Activated CD4-positive, alpha-beta T cell treated with anti-CD3 and anti-CD28 coated beads, Interleukin-2, amount 10 ng/mL, durations not matched to agents 7 days and 5 days (primary cell): ENCODE results near the gene SLAMF1. TPM values are rescaled to one million over a fixed set of nuclear protein-coding genes. Genes with fewer than 3 reads are reported as not detected.
"Not testable (repeated sequence)": the region's sequence is repeated elsewhere in the genome, so short reads cannot be mapped to it uniquely, and the experiment has no call there.

Experiments
- CTCF ChIA-PET: fragments of 350-600 bp; sonication (Branson Sonifier 250); formaldehyde crosslinking; loops from one replicate; lab custom pipeline; 2021; ENCODE audit warnings: antibody characterized with exemption; lab: Charles Lee
- POLR2A ChIA-PET: fragments of 350-600 bp; sonication (Branson Sonifier 250); formaldehyde crosslinking; loops from one replicate; lab custom pipeline; 2021; ENCODE audit warnings: antibody characterized with exemption; lab: Charles Lee
- DNase-seq: peaks from one replicate; pipeline ENCODE4 v3.0.0-alpha.2; 2020
- H3K27ac Mint-ChIP-seq: one replicate; pipeline ENCODE4 v1.8.0; 2021; ENCODE audit warnings: mild to moderate bottlenecking, moderate library complexity, mixed read lengths
- H3K27me3 Mint-ChIP-seq: one replicate; pipeline ENCODE4 v1.8.0; 2021; ENCODE audit warnings: mixed read lengths
- H3K36me3 Mint-ChIP-seq: one replicate; pipeline ENCODE4 v1.8.0; 2021; ENCODE audit warnings: low read depth, mixed read lengths
- H3K4me1 Mint-ChIP-seq: one replicate; pipeline ENCODE4 v1.8.0; 2021; ENCODE audit warnings: mixed read lengths
- H3K4me3 Mint-ChIP-seq: one replicate; pipeline ENCODE4 v1.8.0; 2021; ENCODE audit warnings: mild to moderate bottlenecking, moderate library complexity, mixed read lengths
- H3K9me3 Mint-ChIP-seq: one replicate; pipeline ENCODE4 v1.8.0; 2021; ENCODE audit warnings: mixed read lengths
- total RNA-seq, 2 experiments: library from RNA; stranded (reverse); gene quantifications; one replicate each; pipeline ENCODE4 v1.2.3, GENCODE V29; 2021

SLAMF1 gene
- total RNA-seq, 2 experiments from 2014 or later: 70.4 to 70.6 TPM

DNA sequence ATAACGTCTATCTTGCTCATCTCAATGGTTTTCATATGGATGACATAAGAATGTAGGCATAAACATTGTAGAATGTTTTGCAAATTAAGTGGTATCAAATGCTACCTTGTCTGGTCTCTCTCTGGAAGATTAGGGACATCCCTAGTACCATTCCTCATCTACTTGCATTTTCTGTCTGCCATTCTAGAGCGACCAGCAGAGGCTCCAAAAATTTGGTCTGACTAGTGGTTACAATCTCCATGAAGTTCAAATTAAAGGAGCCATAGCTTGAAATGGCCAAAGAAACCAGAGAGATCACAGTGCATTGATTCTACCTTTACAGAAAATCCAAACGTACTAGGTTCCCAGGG lies 68.7 kb downstream of the SLAMF1 start:
- H3K27me3 Mint-ChIP-seq: no peaks in the 10 kb centered on the region
- peaks cover 12% of the 10 kb centered on the region for H3K9me3 Mint-ChIP-seq
- DNase-seq: no peak
- ChIA-PET CTCF (interaction anchor here (1.0 to 2.0 kb wide), 5 partner anchors 14 to 31 kb away, joined by 3 to 5 read pairs (median 4); no protein-coding TSS in a partner anchor), POLR2A (interaction anchor here (0.6 kb wide), 1 partner anchor 31 kb away, joined by 3 read pairs; no protein-coding TSS in a partner anchor)
- H3K4me1 Mint-ChIP-seq: peaks cover 78% of the 10 kb centered on the region
- H3K36me3 Mint-ChIP-seq: peaks cover 28% of the 10 kb centered on the region
- H3K27ac Mint-ChIP-seq: peak overlapping the region; percentile 91
- peak overlapping the region; percentile 75 for H3K4me3 Mint-ChIP-seq

DNA sequence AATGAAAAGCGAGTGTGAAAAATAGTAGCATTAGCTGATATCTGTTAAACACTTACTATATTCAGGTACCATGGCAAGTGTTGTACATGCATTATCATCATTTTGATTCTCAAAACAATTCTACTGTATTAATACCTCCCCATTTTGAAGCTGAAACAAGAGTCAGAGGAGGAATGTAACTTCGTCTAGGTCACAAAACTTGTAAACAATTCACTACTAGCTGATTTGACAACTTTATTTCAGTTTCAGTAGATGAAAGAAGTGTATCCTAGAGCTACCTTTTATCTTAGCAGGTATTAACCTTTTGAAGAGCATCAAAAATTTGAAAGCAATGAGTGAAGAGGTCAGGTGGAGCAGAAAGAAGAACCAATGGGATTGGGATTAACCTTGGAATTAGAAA lies 69.2 kb downstream of the SLAMF1 start:
- peaks cover 9% of the 10 kb centered on the region for H3K9me3 Mint-ChIP-seq
- POLR2A ChIA-PET: interaction anchor here (0.6 kb wide), 1 partner anchor 31 kb away, joined by 3 read pairs; no protein-coding TSS in a partner anchor
- H3K27ac Mint-ChIP-seq: peak overlapping the region; percentile 72
- peaks cover 27% of the 10 kb centered on the region for H3K36me3 Mint-ChIP-seq
- no peaks in the 10 kb centered on the region for H3K27me3 Mint-ChIP-seq
- peak overlapping the region; percentile 42 for H3K4me3 Mint-ChIP-seq
- CTCF ChIA-PET: interaction anchor here (0.6 to 2.0 kb wide), 10 partner anchors 11 to 324 kb away, joined by 3 to 5 read pairs (median 4); no protein-coding TSS in a partner anchor
- no peak for DNase-seq
- H3K4me1 Mint-ChIP-seq: peaks cover 80% of the 10 kb centered on the region

DNA sequence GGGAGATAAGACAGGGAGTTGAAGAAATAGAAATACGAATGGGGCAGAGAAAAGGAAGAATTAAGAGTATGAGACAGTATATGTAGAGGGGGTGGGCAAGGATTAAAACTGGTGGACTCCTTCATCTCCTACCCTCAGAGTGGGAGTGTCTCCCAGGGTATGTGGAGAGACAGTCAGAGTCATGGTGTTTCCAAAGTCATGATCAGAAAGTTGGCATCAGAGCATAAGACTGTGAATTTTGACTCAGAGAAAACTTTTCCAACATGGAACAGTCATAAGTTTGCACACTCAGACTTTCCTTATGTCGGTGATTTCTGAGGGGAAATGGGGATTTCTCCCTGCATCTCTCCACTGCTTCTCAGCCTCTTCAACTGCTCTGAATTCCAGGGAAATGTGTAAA lies 70.0 kb downstream of the SLAMF1 start:
- DNase-seq: no peak
- Mint-ChIP-seq H3K4me1 (peaks cover 85% of the 10 kb centered on the region), H3K4me3 (peak overlapping the region; percentile 48), H3K36me3 (peaks cover 35% of the 10 kb centered on the region), H3K27me3 (no peaks in the 10 kb centered on the region), H3K9me3 (peaks cover 13% of the 10 kb centered on the region), H3K27ac (peak overlapping the region; percentile 86)
- CTCF ChIA-PET: interaction anchor here (0.8 to 2.0 kb wide), 5 partner anchors 12 to 37 kb away, joined by 3 to 5 read pairs (median 4); no protein-coding TSS in a partner anchor
- POLR2A ChIA-PET: no interaction called here

DNA sequence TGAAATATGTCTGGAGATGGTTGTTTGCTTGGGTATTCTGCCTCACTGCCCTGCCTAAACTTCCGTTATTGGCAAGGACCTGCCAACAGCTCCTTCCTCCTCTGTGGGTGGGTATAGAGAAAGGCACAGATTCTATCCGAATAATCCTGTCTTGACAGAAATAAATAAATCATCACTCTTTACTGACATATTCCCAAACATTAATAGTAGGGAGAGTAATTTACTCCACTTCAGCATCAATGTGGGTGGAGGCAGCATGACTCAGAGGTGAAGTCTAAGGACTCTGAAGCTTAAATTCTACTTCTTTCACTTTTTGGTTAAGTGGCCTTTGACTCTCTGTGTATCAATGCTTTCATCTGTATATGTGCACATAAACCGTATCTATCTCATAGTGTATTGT lies 70.5 kb downstream of the SLAMF1 start:
- CTCF ChIA-PET: interaction anchor here (0.6 to 2.0 kb wide), 3 partner anchors 13 to 222 kb away, joined by 3 to 4 read pairs (median 3); no protein-coding TSS in a partner anchor
- peak; percentile 12 for DNase-seq
- H3K27me3 Mint-ChIP-seq: no peaks in the 10 kb centered on the region
- peaks cover 86% of the 10 kb centered on the region for H3K4me1 Mint-ChIP-seq
- H3K27ac Mint-ChIP-seq: peak overlapping the region; percentile 86
- peaks cover 37% of the 10 kb centered on the region for H3K36me3 Mint-ChIP-seq
- peaks cover 13% of the 10 kb centered on the region for H3K9me3 Mint-ChIP-seq
- POLR2A ChIA-PET: no interaction called here
- peak overlapping the region; percentile 48 for H3K4me3 Mint-ChIP-seq

DNA sequence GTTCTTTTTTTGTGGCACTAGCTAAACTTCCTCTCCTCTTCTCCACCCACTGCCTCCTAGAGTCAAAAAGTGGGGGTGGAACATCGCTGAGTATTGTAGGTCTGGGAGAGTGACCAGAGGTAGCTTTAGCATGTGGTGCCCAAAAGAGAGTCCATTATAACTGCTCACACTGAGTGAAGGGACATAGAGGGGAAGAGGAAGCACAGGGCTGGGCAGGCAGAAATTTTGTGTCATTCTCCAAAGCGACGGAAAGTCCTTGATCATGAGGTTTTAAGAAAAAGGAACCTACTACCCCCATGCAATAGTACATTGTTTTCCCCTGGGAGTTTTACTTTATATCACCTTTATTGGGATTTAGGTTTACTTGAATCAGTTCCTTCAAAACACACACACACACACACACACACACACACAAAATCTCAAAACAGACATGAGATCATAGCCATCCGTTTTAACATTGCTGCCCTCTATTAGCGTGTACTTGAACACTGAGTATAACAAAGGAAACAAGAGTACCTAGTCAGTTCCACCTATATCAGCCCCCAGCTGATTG lies 71.7 kb downstream of the SLAMF1 start:
- ChIA-PET CTCF (interaction anchor here (0.9 to 1.4 kb wide), 5 partner anchors 10 to 145 kb away, joined by 3 to 4 read pairs (median 3); no protein-coding TSS in a partner anchor), POLR2A (no interaction called here)
- Mint-ChIP-seq H3K27me3 (no peaks in the 10 kb centered on the region), H3K4me3 (peak overlapping the region; percentile 59), H3K4me1 (peaks cover 85% of the 10 kb centered on the region), H3K27ac (peak overlapping the region; percentile 86), H3K36me3 (peaks cover 45% of the 10 kb centered on the region), H3K9me3 (peaks cover 13% of the 10 kb centered on the region)
- no peak for DNase-seq

DNA sequence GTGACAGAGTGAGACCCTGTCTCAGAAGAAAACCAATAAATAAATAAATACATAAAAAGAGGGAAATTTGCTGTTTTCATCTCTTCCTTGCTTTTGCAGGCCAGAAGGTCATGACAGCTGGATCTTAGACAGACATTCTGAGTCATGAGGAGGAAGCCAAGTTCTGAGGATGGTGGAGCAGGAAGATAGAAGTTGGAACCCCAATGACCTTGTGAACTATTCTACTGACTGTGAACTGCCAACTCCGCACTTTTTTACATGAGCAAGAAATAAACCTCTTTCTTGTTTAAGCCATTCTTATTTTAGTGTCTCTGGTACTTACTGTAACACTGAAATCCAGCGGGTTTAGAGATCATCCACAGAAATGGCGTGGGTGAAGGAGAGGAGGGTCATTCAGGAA lies 76.0 kb downstream of the SLAMF1 start:
- no peak overlapping the region for H3K4me3 Mint-ChIP-seq
- peaks cover 67% of the 10 kb centered on the region for H3K36me3 Mint-ChIP-seq
- H3K27me3 Mint-ChIP-seq: no peaks in the 10 kb centered on the region
- CTCF ChIA-PET: no interaction called here
- H3K27ac Mint-ChIP-seq: no peak overlapping the region
- DNase-seq: no peak
- POLR2A ChIA-PET: no interaction called here
- H3K9me3 Mint-ChIP-seq: peaks cover 19% of the 10 kb centered on the region
- peaks cover 84% of the 10 kb centered on the region for H3K4me1 Mint-ChIP-seq

DNA sequence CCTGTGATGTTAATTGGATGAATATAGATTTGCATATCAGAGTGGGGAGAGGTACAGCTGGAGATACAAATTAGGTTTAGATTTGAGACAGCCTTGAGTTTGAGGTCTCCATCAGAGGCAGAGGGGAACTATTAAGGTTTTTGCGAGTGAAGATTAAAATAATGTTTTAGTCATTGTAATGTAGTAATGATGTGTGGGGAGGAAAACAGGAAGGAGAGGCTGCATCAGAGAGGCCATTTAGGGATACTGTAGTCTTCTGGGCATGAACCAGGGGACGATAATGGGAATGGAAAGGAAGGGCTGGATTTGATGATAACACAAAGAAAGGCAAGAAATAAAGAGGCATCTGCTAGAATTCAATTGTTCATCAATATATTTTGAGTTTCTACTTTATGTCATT lies 77.0 kb downstream of the SLAMF1 start:
- no peak overlapping the region for H3K4me3 Mint-ChIP-seq
- CTCF ChIA-PET: interaction anchor here (0.6 to 1.1 kb wide), 2 partner anchors 10 to 104 kb away, joined by 3 read pairs; no protein-coding TSS in a partner anchor

DNA sequence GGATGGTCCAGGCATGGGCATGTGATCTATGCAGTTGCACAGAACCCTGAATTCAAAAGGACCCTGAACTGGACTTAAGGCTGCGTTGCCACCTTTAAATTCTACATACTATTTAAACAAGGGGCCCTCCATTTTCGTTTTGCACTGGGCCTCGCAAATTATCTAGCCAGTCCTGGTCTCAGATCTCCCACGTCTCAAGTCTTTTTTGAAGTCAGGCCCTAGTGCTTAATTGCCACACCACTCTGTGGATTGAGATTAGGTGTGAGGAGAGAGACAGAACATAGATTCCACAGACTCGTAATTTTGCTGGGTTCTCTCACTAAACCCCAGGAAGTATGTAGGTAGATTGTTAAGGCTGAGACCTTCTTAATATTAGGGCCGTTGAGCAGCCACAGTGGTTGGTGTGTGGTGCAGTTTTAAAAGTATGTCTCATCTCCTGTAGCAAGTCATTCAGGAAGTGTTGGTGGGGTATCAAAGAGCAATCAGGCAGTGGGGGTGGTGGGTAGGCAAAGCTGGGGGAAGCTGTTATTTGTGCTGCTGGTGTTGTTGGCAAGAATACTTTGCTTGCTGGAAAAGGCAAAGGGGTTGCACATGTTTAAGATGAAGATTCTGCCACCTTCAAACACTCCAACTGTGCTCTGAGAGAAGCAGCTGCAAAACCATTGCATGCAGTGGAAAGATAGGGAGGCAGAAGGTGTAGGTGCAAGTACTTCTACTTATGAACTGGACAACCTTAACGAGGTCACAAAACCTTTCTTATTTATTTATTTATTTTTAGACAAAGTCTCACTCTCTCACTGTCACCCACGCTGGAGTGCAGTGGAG lies 78.8 kb downstream of the SLAMF1 start:
- peaks cover 70% of the 10 kb centered on the region for H3K4me1 Mint-ChIP-seq
- peaks cover 74% of the 10 kb centered on the region for H3K36me3 Mint-ChIP-seq
- H3K4me3 Mint-ChIP-seq: peak overlapping the region; percentile 44
- DNase-seq: peak; percentile 61
- ChIA-PET CTCF (interaction anchor here (1.7 kb wide), 1 partner anchor 27 kb away, joined by 3 read pairs; no protein-coding TSS in a partner anchor), POLR2A (no interaction called here)
- no peaks in the 10 kb centered on the region for H3K27me3 Mint-ChIP-seq
- H3K27ac Mint-ChIP-seq: peak overlapping the region; percentile 96
- H3K9me3 Mint-ChIP-seq: peaks cover 18% of the 10 kb centered on the region

More for the DNA sequence above, 77.0 kb downstream of the SLAMF1 start:
- Mint-ChIP-seq H3K27me3 (no peaks in the 10 kb centered on the region), H3K4me1 (peaks cover 83% of the 10 kb centered on the region), H3K27ac (peak overlapping the region; percentile 96), H3K36me3 (peaks cover 67% of the 10 kb centered on the region), H3K9me3 (peaks cover 19% of the 10 kb centered on the region)
- no peak for DNase-seq
- POLR2A ChIA-PET: no interaction called here

DNA sequence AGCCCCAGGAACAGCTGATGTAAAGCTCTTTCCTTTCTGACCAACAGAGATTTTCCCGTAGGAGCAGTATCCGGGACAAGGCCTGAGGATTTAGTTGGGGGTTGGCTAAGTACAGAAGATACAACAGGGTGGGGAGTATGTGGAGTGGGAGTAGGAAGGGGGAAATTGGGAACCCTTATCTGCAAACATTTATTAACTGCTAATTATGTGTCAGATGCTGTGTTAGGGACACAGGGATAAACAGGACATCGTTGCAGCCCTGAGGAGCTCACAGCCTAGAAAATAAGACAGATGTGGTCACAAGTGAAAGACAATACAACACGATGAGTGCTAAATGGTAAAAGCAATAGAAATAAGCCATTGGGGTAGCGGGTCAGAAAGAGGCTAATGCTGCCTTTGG lies 79.5 kb downstream of the SLAMF1 start:
- Mint-ChIP-seq H3K27me3 (no peaks in the 10 kb centered on the region), H3K4me3 (peak overlapping the region; percentile 44), H3K9me3 (peaks cover 21% of the 10 kb centered on the region), H3K36me3 (peaks cover 75% of the 10 kb centered on the region), H3K27ac (peak overlapping the region; percentile 96), H3K4me1 (peaks cover 68% of the 10 kb centered on the region)
- DNase-seq: no peak
- ChIA-PET CTCF (interaction anchor here (1.7 kb wide), 1 partner anchor 26 kb away, joined by 3 read pairs; no protein-coding TSS in a partner anchor), POLR2A (no interaction called here)

DNA sequence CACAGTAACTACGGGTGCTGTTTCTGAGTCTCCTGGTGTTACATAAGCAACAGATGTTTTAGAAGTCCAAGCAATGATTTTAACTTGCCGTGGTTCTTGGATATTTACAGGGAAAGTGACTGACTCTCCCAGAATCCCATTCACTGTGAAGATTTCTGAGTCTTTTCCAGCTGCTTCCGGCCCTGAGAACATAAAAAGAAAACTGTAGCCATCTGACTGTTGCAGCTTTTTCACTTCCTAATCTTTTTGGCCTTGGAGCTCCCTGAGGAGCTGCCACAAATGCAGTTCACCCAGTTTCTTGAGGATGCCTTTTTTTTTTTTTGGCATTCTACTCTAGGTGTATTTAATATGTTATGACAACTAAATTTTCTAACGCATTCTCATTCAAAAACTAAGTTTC lies 81.3 kb downstream of the SLAMF1 start:
- no peak for DNase-seq
- Mint-ChIP-seq H3K27ac (peak overlapping the region; percentile 63), H3K9me3 (peaks cover 17% of the 10 kb centered on the region), H3K27me3 (no peaks in the 10 kb centered on the region), H3K4me3 (no peak overlapping the region), H3K36me3 (peaks cover 73% of the 10 kb centered on the region), H3K4me1 (peaks cover 65% of the 10 kb centered on the region)
- POLR2A ChIA-PET: no interaction called here
- CTCF ChIA-PET: interaction anchor here (1.4 to 1.6 kb wide), 3 partner anchors 10 to 20 kb away, joined by 3 to 5 read pairs (median 4); no protein-coding TSS in a partner anchor

DNA sequence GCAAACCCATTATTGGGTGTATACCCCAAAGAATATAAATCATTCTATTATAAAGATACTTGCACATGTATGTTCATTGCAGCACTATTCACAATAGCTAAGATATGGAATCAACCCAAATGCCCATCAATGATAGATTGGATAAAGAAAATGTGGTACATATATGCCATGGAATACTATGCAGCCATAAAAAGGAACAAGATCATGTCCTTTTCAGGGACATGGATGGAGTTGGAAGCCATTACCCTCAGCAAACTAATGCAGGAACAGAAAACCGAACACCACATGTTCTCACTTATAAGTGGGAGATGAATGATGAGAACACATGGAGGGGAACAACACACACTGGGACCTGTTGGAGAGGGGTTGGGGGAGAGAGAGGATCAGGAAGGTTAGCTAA lies 83.6 kb downstream of the SLAMF1 start:
- CTCF ChIA-PET: interaction anchor here (1.0 to 1.5 kb wide), 3 partner anchors 8 to 19 kb away, joined by 3 to 4 read pairs (median 3); no protein-coding TSS in a partner anchor
- peaks cover 84% of the 10 kb centered on the region for H3K36me3 Mint-ChIP-seq

DNA sequence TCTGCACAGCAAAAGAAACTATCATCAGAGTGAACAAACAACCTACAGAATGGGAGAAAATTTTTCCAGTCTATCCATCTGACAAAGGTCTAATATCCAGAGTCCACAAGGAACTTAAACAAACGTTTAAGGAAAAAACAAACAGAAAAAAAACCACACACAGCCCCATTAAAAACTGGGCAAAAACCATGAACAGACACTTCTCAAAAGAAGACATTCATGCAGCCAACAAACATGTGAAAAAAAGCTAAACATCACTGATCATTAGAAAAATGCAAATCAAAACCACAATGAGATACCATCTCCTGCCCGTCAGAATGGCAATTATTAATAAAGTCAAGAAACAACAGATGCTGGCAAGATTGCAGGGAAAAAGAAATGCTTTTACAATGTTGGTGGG lies 84.1 kb downstream of the SLAMF1 start:
- H3K27ac Mint-ChIP-seq, H3K27me3 Mint-ChIP-seq, H3K4me3 Mint-ChIP-seq, POLR2A ChIA-PET, DNase-seq: not testable (repeated sequence)
- Mint-ChIP-seq H3K36me3 (peaks cover 82% of the 10 kb centered on the region), H3K9me3 (peaks cover 23% of the 10 kb centered on the region), H3K4me1 (peaks cover 66% of the 10 kb centered on the region)
- CTCF ChIA-PET: interaction anchor here (1.5 kb wide), 1 partner anchor 12 kb away, joined by 4 read pairs; no protein-coding TSS in a partner anchor

More for the DNA sequence above, 83.6 kb downstream of the SLAMF1 start:
- H3K27ac Mint-ChIP-seq, H3K27me3 Mint-ChIP-seq, H3K4me3 Mint-ChIP-seq, DNase-seq, POLR2A ChIA-PET: not testable (repeated sequence)
- peaks cover 23% of the 10 kb centered on the region for H3K9me3 Mint-ChIP-seq
- peaks cover 69% of the 10 kb centered on the region for H3K4me1 Mint-ChIP-seq
